SK-N-SH (cell line): ENCODE data around the gene NEURL1. TPM values are rescaled to one million over a fixed set of nuclear protein-coding genes. Genes with fewer than 3 reads are reported as not detected.
"Not testable (repeated sequence)": the region's sequence is repeated elsewhere in the genome, so short reads cannot be mapped to it uniquely, and the experiment has no call there.

ENCODE experiments used
- CTCF ChIA-PET: fragments of 300-600, 350-600 bp; formaldehyde crosslinking; extraction: SDS; loops from one replicate; lab custom pipeline; 2021; lab: Yijun Ruan, JAX
- POLR2A ChIA-PET: fragments of 350-600 bp; sonication (Branson Sonifier 250); formaldehyde crosslinking; extraction: SDS; loops from one replicate; lab custom pipeline; 2020; ENCODE audit warnings: antibody characterized with exemption, inconsistent platforms; lab: Yijun Ruan, JAX
- DNase-seq: peaks from one replicate; pipeline ENCODE4 v3.0.0; 2012
- H2AFZ ChIP-seq: fragments of 200-600 bp; sonication (generic); 2 replicates; pipeline ENCODE4 v1.8.1; 2016; ENCODE audit warnings: antibody characterized with exemption, mild to moderate bottlenecking, low read depth
- H3F3A ChIP-seq: fragments of 200-600 bp; sonication (generic); replicated peaks from 2 replicates; pipeline ENCODE3; 2016; ENCODE audit warnings: antibody characterized with exemption, mild to moderate bottlenecking; ENCODE audit not compliant: insufficient read depth
- H3K27ac ChIP-seq, 2 experiments: fragments of 200-500 bp in 1 of 2; fragments of 200-600 bp in 1 of 2; sonication (Bioruptor generic) in 1 of 2; sonication (generic), shearing (Covaris generic) in 1 of 2; 2 replicates each; pipeline versions ENCODE4 v1.5.1 to v1.6.1; 2014 to 2016; ENCODE audit warnings: low read depth in 2 of 2, inconsistent platforms in 1 of 2, low read length in 1 of 2, mild to moderate bottlenecking in 1 of 2, mixed read lengths in 1 of 2
- H3K27me3 ChIP-seq: fragments of 200-600 bp; sonication (generic), shearing (Covaris generic); 2 replicates; pipeline ENCODE4 v1.6.1; 2016; ENCODE audit warnings: mixed run types; ENCODE audit not compliant: insufficient read depth
- H3K36me3 ChIP-seq, 2 experiments: fragments of 200-500 bp in 1 of 2; fragments of 200-600 bp in 1 of 2; sonication (Bioruptor generic) in 1 of 2; sonication (generic) in 1 of 2; replicated peaks in 1 of 2; 2 replicates each; pipeline versions ENCODE3 to v1.5.1; 2014 to 2016; ENCODE audit warnings: low read length in 1 of 2, mild to moderate bottlenecking in 1 of 2; ENCODE audit not compliant: insufficient read depth in 2 of 2, control insufficient read depth in 1 of 2
- H3K4me1 ChIP-seq, 2 experiments: fragments of 200-500 bp in 1 of 2; fragments of 200-600 bp in 1 of 2; sonication (Bioruptor generic) in 1 of 2; sonication (generic), shearing (Covaris generic) in 1 of 2; 2 replicates each; pipeline versions ENCODE4 v1.5.1 to v1.6.1; 2014 to 2016; ENCODE audit warnings: low read depth in 1 of 2, low read length in 1 of 2, mixed run types in 1 of 2; ENCODE audit not compliant: insufficient read depth in 2 of 2, control insufficient read depth in 1 of 2
- H3K4me2 ChIP-seq: fragments of 200-600 bp; sonication (generic), shearing (Covaris generic); 2 replicates; pipeline ENCODE4 v1.6.1; 2017; ENCODE audit warnings: mixed run types
- H3K4me3 ChIP-seq, 2 experiments: fragments of 200-500 bp in 1 of 2; fragments of 200-600 bp in 1 of 2; sonication (Bioruptor generic) in 1 of 2; sonication (generic), shearing (Covaris generic) in 1 of 2; 2 replicates each; pipeline versions ENCODE4 v1.5.1 to v1.8.1; 2014 to 2016; ENCODE audit warnings: low read depth in 2 of 2, inconsistent platforms in 1 of 2, low read length in 1 of 2, mild to moderate bottlenecking in 1 of 2, mixed read lengths in 1 of 2, moderate library complexity in 1 of 2
- H3K79me2 ChIP-seq: fragments of 200-600 bp; sonication (generic); 2 replicates; pipeline ENCODE4 v1.8.1; 2017; ENCODE audit warnings: mild to moderate bottlenecking; ENCODE audit not compliant: insufficient read depth
- H3K9ac ChIP-seq: fragments of 200-600 bp; sonication (generic); 2 replicates; pipeline ENCODE4 v1.6.1; 2017; ENCODE audit warnings: mixed run types
- H3K9me2 ChIP-seq: fragments of 200-600 bp; sonication (generic); 2 replicates; pipeline ENCODE4 v1.6.1; 2017; ENCODE audit warnings: mixed run types
- H3K9me3 ChIP-seq: fragments of 200-600 bp; sonication (generic); 2 replicates; pipeline ENCODE4 v1.6.1; 2017; ENCODE audit warnings: mixed run types, mild to moderate bottlenecking, moderate library complexity
- H4K20me1 ChIP-seq: fragments of 200-600 bp; sonication (generic); 2 replicates; pipeline ENCODE4 v1.6.1; 2017; ENCODE audit warnings: mild to moderate bottlenecking, mixed run types; ENCODE audit not compliant: insufficient read depth
- FOXM1 ChIP-seq: IDR thresholded peaks from 2 replicates; pipeline ENCODE4 v1.4.0; 2012; ENCODE audit warnings: low read depth, mild to moderate bottlenecking
- MXI1 ChIP-seq: IDR thresholded peaks from 2 replicates; pipeline ENCODE4 v1.6.1; 2012; ENCODE audit warnings: mild to moderate bottlenecking, low read depth, low read length, improper control_type of control experiment
- NFIC ChIP-seq: IDR thresholded peaks from 2 replicates; pipeline ENCODE4 v1.4.0; 2012; ENCODE audit warnings: borderline replicate concordance
- RAD21 ChIP-seq: IDR thresholded peaks from 2 replicates; pipeline ENCODE4 v1.6.1; 2012; ENCODE audit warnings: mild to moderate bottlenecking, low read length
- RFX5 ChIP-seq: IDR thresholded peaks from 2 replicates; pipeline ENCODE4 v1.6.1; 2012; ENCODE audit warnings: mild to moderate bottlenecking, improper control_type of control experiment, low read length
- SMC3 ChIP-seq: IDR thresholded peaks from 2 replicates; pipeline ENCODE4 v1.6.1; 2012; ENCODE audit warnings: low read depth, low read length, improper control_type of control experiment
- WGBS: methylation state at CpG from one replicate; pipeline ENCODE4 v1.1.6; 2017; ENCODE audit warnings: low lambda C conversion rate; 5-methylcytosine and 5-hydroxymethylcytosine counted together
- polyA plus RNA-seq, 3 experiments: library from polyadenylated mRNA; depleted of rRNA; stranded (reverse); fragments of >200 nt; gene quantifications; 2 replicates each; pipeline ENCODE4 v1.2.3, GENCODE V29; 2012
- TF ChIP-seq, protein P1 (sequence below): IDR thresholded peaks from 2 replicates; pipeline ENCODE4 v1.4.0; 2012; ENCODE audit warnings: low read depth, borderline replicate concordance
- TF ChIP-seq, protein P2 (sequence below): IDR thresholded peaks from 2 replicates; pipeline ENCODE4 v1.4.0; 2012; ENCODE audit warnings: low read depth
- TF ChIP-seq, protein P3 (sequence below): fragments of 200-600 bp; sonication (generic); IDR thresholded peaks from 2 replicates; pipeline ENCODE4 v1.6.1; 2017; ENCODE audit warnings: antibody characterized with exemption, mild to moderate bottlenecking, moderate library complexity
- TF ChIP-seq, protein P4 (sequence below): fragments of 150-350 bp; IDR thresholded peaks from 2 replicates; pipeline ENCODE4 v1.6.1; 2017; ENCODE audit warnings: antibody characterized with exemption, low read length, low read depth, borderline replicate concordance

Gene NEURL1
- polyA plus RNA-seq, 1 of the 3 experiments (the other 2 are of a cell fraction), result 0.05 TPM

DNA sequence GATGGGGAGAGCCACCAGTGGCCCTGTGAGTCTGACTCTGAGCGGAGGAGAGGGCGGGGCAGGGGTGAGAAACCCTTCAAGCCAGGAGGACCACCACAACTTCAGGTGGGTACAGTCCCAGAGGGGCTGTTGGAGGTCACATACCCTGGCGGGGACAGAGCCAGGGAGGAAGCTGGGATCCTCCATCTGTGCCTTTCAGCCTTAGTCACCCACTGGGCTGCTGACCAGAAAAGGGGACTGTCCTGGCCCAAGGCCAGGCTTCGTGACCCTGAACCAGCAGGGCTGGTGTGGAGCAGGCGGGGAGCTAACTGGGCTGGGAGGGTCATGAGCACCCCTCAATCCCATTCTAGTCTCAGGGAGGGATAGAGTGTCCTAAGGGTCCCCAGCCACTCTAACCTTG lies 13.0 kb upstream of the NEURL1 start:
- Histone ChIP-seq H3K27ac (no peak overlapping the region), H2AFZ (no peak overlapping the region; the same call in 1 of the 2 replicates), H3K4me3 (no peak overlapping the region), H3K9ac (no peak overlapping the region), H4K20me1 (no peaks in the 10 kb centered on the region), H3K27me3 (no peaks in the 10 kb centered on the region), H3K36me3 (no peaks in the 10 kb centered on the region), H3K9me3 (no peaks in the 10 kb centered on the region), H3K4me2 (no peak overlapping the region), H3K79me2 (no peaks in the 10 kb centered on the region), H3K9me2 (no peaks in the 10 kb centered on the region), H3K4me1 (peaks cover 0 to 11% of the 10 kb centered on the region in 2 experiments; a peak in 1 of 4 replicates), H3F3A (peaks cover 9% of the 10 kb centered on the region)
- no peak for DNase-seq
- WGBS, result 51% methylated on average over 5 of the region's 5 CpGs
- ChIA-PET CTCF (interaction anchor here (0.9 to 1.3 kb wide), 8 partner anchors 23 to 135 kb away, joined by 3 to 7 read pairs (median 4); no protein-coding TSS in a partner anchor), POLR2A (no interaction called here)
- peak; percentile 66 for TF ChIP-seq NFIC
- no peak for TF ChIP-seq MXI1
- TF ChIP-seq, protein P1, sequence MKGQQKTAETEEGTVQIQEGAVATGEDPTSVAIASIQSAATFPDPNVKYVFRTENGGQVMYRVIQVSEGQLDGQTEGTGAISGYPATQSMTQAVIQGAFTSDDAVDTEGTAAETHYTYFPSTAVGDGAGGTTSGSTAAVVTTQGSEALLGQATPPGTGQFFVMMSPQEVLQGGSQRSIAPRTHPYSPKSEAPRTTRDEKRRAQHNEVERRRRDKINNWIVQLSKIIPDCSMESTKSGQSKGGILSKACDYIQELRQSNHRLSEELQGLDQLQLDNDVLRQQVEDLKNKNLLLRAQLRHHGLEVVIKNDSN, result no peak

DNA sequence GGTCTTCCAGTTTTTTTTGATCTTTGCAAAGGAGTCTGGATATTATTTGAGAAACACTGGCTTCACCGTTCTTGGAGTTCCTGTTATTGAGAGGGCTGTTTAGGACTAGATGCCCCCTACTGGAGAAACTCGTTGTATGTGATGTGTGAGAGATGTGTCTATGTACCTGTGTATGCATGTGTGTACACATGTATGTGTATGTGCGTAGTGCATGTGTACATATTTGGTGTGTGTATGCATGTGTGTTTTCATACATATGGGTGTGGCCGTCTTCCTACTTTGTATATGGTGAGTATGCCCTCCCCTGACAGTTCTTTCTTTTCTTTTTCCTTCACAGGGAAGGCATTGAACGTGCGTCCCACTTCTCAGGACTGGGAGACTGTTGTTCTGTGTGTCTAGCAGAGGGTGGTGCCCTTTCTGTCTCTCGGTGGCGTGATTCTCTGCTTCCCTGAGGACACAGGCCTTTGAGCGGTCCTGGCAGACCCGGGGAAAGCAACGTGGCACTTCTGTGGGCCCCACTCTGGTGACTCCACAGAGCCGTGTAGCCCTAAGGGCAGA lies 11.5 kb upstream of the NEURL1 start:
- DNase-seq, result peak; percentile 77
- Histone ChIP-seq H3K27me3 (no peaks in the 10 kb centered on the region), H3K27ac (no peak overlapping the region), H3K4me3 (no peak overlapping the region; a peak in 1 of 4 replicates), H3K4me2 (no peak overlapping the region), H3F3A (peaks cover 9% of the 10 kb centered on the region), H3K9me3 (no peaks in the 10 kb centered on the region), H4K20me1 (no peaks in the 10 kb centered on the region), H3K9ac (no peak overlapping the region), H3K79me2 (no peaks in the 10 kb centered on the region), H2AFZ (no peak overlapping the region; the same call in 1 of the 2 replicates), H3K36me3 (no peaks in the 10 kb centered on the region), H3K4me1 (peaks cover 0 to 8% of the 10 kb centered on the region in 2 experiments; a peak in 1 of 4 replicates), H3K9me2 (no peaks in the 10 kb centered on the region)
- 50% methylated on average over 12 of the region's 12 CpGs for WGBS
- POLR2A ChIA-PET, result no interaction called here
- CTCF ChIA-PET, result interaction anchor here (0.9 to 2.9 kb wide), 6 partner anchors 9 to 133 kb away, joined by 3 to 15 read pairs (median 4); partner anchors contain the start of gene NEURL1
- TF ChIP-seq RAD21 (peak; percentile 59), RFX5 (no peak), SMC3 (peak; percentile 46), FOXM1 (no peak)
- TF ChIP-seq, protein P2, sequence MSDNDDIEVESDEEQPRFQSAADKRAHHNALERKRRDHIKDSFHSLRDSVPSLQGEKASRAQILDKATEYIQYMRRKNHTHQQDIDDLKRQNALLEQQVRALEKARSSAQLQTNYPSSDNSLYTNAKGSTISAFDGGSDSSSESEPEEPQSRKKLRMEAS, result no peak
- TF ChIP-seq, protein P3, sequence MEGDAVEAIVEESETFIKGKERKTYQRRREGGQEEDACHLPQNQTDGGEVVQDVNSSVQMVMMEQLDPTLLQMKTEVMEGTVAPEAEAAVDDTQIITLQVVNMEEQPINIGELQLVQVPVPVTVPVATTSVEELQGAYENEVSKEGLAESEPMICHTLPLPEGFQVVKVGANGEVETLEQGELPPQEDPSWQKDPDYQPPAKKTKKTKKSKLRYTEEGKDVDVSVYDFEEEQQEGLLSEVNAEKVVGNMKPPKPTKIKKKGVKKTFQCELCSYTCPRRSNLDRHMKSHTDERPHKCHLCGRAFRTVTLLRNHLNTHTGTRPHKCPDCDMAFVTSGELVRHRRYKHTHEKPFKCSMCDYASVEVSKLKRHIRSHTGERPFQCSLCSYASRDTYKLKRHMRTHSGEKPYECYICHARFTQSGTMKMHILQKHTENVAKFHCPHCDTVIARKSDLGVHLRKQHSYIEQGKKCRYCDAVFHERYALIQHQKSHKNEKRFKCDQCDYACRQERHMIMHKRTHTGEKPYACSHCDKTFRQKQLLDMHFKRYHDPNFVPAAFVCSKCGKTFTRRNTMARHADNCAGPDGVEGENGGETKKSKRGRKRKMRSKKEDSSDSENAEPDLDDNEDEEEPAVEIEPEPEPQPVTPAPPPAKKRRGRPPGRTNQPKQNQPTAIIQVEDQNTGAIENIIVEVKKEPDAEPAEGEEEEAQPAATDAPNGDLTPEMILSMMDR, result peak; percentile 71
- TF ChIP-seq, protein P4, sequence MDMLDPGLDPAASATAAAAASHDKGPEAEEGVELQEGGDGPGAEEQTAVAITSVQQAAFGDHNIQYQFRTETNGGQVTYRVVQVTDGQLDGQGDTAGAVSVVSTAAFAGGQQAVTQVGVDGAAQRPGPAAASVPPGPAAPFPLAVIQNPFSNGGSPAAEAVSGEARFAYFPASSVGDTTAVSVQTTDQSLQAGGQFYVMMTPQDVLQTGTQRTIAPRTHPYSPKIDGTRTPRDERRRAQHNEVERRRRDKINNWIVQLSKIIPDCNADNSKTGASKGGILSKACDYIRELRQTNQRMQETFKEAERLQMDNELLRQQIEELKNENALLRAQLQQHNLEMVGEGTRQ, result no peak

DNA sequence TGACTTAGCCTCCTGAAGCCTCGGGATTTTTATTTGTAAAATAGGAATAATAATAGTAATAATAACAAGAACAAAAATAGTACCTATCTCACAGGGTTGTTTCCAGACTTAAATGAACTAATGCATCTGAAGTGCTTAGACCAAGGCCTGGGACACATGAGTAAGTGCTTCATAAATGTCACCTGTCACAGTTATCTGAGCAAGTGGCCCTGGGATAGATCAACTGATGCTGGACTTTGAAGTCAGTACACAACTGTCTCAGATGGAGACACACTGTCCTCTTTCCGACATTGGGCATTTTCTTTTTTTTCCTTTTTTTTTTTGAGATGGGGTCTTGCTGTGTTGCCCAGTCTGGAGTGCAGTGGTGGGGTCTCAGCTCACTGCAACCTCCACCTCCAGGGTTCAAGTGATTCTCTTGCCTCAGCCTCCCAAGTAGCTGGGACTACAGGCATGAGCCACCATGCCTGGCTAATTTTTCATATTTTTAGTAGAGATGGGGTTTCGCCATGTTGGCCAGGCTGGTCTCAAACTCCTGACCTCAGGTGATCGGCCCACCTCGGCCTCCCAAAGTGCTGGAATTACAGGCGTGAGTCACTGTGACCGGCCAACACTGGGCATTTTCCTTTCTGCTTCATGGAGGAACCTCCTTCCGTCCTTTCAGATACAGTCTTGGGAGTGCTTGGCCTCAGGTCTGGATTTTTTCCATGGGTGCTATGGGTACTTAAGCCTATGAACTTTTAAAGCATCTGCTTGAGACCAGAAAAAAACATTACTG lies 6.7 kb upstream of the NEURL1 start:
- POLR2A ChIA-PET, H3K4me2 ChIP-seq: not testable (repeated sequence)

More for the DNA sequence above, 6.7 kb upstream of the NEURL1 start:
- H3K9ac ChIP-seq, H3K4me1 ChIP-seq, H2AFZ ChIP-seq, DNase-seq, H3K4me3 ChIP-seq, H4K20me1 ChIP-seq, H3K27me3 ChIP-seq, H3K27ac ChIP-seq, H3K79me2 ChIP-seq, H3K9me2 ChIP-seq, H3K9me3 ChIP-seq, H3K36me3 ChIP-seq, H3F3A ChIP-seq: not testable (repeated sequence)
- CTCF ChIA-PET, result interaction anchor here (0.8 to 6.0 kb wide), 27 partner anchors 8 to 199 kb away, joined by 3 to 83 read pairs (median 6); no protein-coding TSS in a partner anchor
- WGBS, result 82% methylated on average over 5 of the region's 8 CpGs
